PC-9 (cell line): ENCODE measurements around the gene DMXL1. TPM values are rescaled to one million over a fixed set of nuclear protein-coding genes. Genes with fewer than 3 reads are reported as not detected.
"Not testable (repeated sequence)": the region's sequence is repeated elsewhere in the genome, so short reads cannot be mapped to it uniquely, and the experiment has no call there.

Experiments
- BruUV-seq: library from RNA; stranded (reverse); fragments of 400-500 nt; replicated peaks from 2 replicates; lab custom pipeline; 2021; lab: Mats Ljungman, UMichigan
- CTCF ChIA-PET: fragments of 300-600 bp; sonication (Branson Sonifier 250); formaldehyde crosslinking; loops from one replicate; lab custom pipeline; 2022; ENCODE audit warnings: antibody characterized with exemption; lab: Charles Lee
- POLR2A ChIA-PET: fragments of 300-600 bp; sonication (Branson Sonifier 250); formaldehyde crosslinking; loops from one replicate; lab custom pipeline; 2022; ENCODE audit warnings: antibody characterized with exemption; ENCODE audit not compliant: unreplicated experiment; lab: Charles Lee
- DNase-seq, 2 experiments: peaks; one replicate each; pipeline versions ENCODE4 v3.0.0 to v3.0.0-alpha.2; 2015 to 2022; ENCODE audit warnings: mixed read lengths in 1 of 2
- H2AFZ ChIP-seq: fragments of 200-600 bp; sonication (generic); 2 replicates; pipeline ENCODE4 v1.8.1; 2017; ENCODE audit warnings: antibody characterized with exemption
- H3F3A ChIP-seq: fragments of 200-600 bp; sonication (generic); 2 replicates; pipeline ENCODE4 v1.8.1; 2017; ENCODE audit warnings: antibody characterized with exemption, mild to moderate bottlenecking, low read depth; ENCODE audit not compliant: insufficient read depth
- H3K27ac ChIP-seq: fragments of 200-600 bp; sonication (generic); 2 replicates; pipeline ENCODE4 v1.6.1; 2016; ENCODE audit warnings: mixed run types
- H3K27me3 ChIP-seq: fragments of 200-600 bp; sonication (generic); 2 replicates; pipeline ENCODE4 v1.6.1; 2016; ENCODE audit warnings: low read depth, mixed run types; ENCODE audit not compliant: insufficient read depth
- H3K36me3 ChIP-seq: fragments of 200-600 bp; sonication (generic); 2 replicates; pipeline ENCODE4 v1.6.1; 2016; ENCODE audit warnings: low read depth, mixed run types
- H3K4me1 ChIP-seq: fragments of 200-600 bp; sonication (generic); replicated peaks from 2 replicates; pipeline ENCODE4 v1.6.1; 2016; ENCODE audit warnings: mixed run types; ENCODE audit not compliant: insufficient read depth
- H3K4me2 ChIP-seq: fragments of 200-600 bp; sonication (generic); 2 replicates; pipeline ENCODE4 v1.6.1; 2017; ENCODE audit warnings: mixed run types
- H3K4me3 ChIP-seq: fragments of 200-600 bp; sonication (generic); 2 replicates; pipeline ENCODE4 v1.6.1; 2016; ENCODE audit warnings: mixed run types
- H3K79me2 ChIP-seq: fragments of 200-600 bp; sonication (generic); 2 replicates; pipeline ENCODE4 v1.6.1; 2017; ENCODE audit warnings: low read depth, mixed run types
- H3K9me2 ChIP-seq: fragments of 200-600 bp; sonication (generic); 2 replicates; pipeline ENCODE4 v1.8.1; 2017; ENCODE audit warnings: mild to moderate bottlenecking; ENCODE audit not compliant: insufficient read depth
- H3K9me3 ChIP-seq: fragments of 200-600 bp; sonication (generic); 2 replicates; pipeline ENCODE4 v1.8.1; 2016; ENCODE audit warnings: low read depth; ENCODE audit not compliant: insufficient read depth
- H4K20me1 ChIP-seq: fragments of 200-600 bp; sonication (generic); 2 replicates; pipeline ENCODE4 v1.8.1; 2017; ENCODE audit not compliant: insufficient read depth
- EZH2 ChIP-seq: fragments of 200-600 bp; sonication (generic); IDR thresholded peaks from 2 replicates; pipeline ENCODE4 v1.8.0; 2017; ENCODE audit warnings: antibody characterized with exemption, low read depth
- intact Hi-C: fragments of 100-400 bp; cut with micrococcal nuclease; formaldehyde crosslinking; loops from one replicate; pipeline ENCODE4 v1.10.0; 2022; ENCODE audit not compliant: unreplicated experiment
- total RNA-seq: library from RNA; stranded (reverse); gene quantifications from 2 replicates; pipeline ENCODE4 v1.2.3, GENCODE V29; 2021
- TF ChIP-seq, protein P1 (sequence below): fragments of 200-600 bp; sonication (generic); conservative IDR thresholded peaks from 2 replicates; pipeline ENCODE4 v1.6.1; 2017; ENCODE audit warnings: mixed run types, antibody characterized with exemption, mild to moderate bottlenecking, moderate library complexity

DMXL1 gene
- total RNA-seq, 1 experiment from 2014 or later, result 27.3 TPM

DNA sequence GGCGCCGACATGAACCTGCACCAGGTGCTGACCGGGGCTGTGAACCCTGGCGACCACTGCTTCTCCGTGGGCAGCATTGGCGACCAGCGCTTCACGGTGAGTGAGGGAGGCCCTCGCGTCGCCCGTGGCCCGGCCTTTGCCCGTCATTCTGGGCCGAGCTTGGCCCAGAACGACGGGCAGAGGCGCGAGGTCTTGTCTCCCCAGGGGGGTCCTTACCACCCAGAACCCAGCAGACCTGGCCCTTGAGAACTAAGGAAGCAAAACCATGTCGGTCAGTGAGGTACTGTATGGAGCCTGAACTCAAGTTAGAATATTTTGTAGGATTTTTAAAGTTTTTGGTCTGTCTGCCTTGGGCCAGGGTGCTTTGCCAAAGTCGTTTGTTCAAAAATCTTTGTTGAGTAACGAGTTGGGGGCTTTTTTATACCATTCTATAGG is 691 bp downstream of the DMXL1 start:
- Histone ChIP-seq H3K27ac (peak overlapping the region; percentile 80), H3K27me3 (no peaks in the 10 kb centered on the region), H3K4me2 (peak overlapping the region; percentile 98), H3K4me3 (peak overlapping the region; percentile 95), H2AFZ (peak overlapping the region; percentile 86), H3K79me2 (peaks cover 49% of the 10 kb centered on the region), H3K9me2 (no peaks in the 10 kb centered on the region), H3K36me3 (no peaks in the 10 kb centered on the region), H3K4me1 (peaks cover 16% of the 10 kb centered on the region), H4K20me1 (no peaks in the 10 kb centered on the region), H3F3A (peaks cover 21% of the 10 kb centered on the region), H3K9me3 (no peaks in the 10 kb centered on the region)
- no peak for DNase-seq
- ChIA-PET POLR2A (interaction anchor here (0.5 kb wide), 1 partner anchor 200 kb away, joined by 6 read pairs; no protein-coding TSS in a partner anchor), CTCF (interaction anchor here (0.7 kb wide), 1 partner anchor 82 kb away, joined by 3 read pairs; no protein-coding TSS in a partner anchor)
- BruUV-seq, result TSS peak; percentile 31
- TF ChIP-seq EZH2, result no peak
- TF ChIP-seq, protein P1, sequence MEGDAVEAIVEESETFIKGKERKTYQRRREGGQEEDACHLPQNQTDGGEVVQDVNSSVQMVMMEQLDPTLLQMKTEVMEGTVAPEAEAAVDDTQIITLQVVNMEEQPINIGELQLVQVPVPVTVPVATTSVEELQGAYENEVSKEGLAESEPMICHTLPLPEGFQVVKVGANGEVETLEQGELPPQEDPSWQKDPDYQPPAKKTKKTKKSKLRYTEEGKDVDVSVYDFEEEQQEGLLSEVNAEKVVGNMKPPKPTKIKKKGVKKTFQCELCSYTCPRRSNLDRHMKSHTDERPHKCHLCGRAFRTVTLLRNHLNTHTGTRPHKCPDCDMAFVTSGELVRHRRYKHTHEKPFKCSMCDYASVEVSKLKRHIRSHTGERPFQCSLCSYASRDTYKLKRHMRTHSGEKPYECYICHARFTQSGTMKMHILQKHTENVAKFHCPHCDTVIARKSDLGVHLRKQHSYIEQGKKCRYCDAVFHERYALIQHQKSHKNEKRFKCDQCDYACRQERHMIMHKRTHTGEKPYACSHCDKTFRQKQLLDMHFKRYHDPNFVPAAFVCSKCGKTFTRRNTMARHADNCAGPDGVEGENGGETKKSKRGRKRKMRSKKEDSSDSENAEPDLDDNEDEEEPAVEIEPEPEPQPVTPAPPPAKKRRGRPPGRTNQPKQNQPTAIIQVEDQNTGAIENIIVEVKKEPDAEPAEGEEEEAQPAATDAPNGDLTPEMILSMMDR, result no peak
- intact Hi-C loops, result loop anchor here (2.0 kb wide), 3 partner anchors 83 to 341 kb away; partner anchors contain the start of gene DTWD2

- BruUV-seq, result no TSS peak
- H3F3A ChIP-seq, result peaks cover 21% of the 10 kb centered on the region
- H3K36me3 ChIP-seq, result no peaks in the 10 kb centered on the region
- POLR2A ChIA-PET, result interaction anchor here (0.6 kb wide), 1 partner anchor 62 kb away, joined by 10 read pairs; no protein-coding TSS in a partner anchor
- H3K9me2 ChIP-seq, result no peaks in the 10 kb centered on the region
- peak overlapping the region; percentile 98 for H3K4me2 ChIP-seq
- no peaks in the 10 kb centered on the region for H3K27me3 ChIP-seq
- TF ChIP-seq, protein P1, result no peak
- no peak for TF ChIP-seq EZH2
- H3K9me3 ChIP-seq, result no peaks in the 10 kb centered on the region
- no peak for DNase-seq
- H3K79me2 ChIP-seq, result peaks cover 54% of the 10 kb centered on the region
- peak overlapping the region; percentile 95 for H3K4me3 ChIP-seq
- no peaks in the 10 kb centered on the region for H4K20me1 ChIP-seq
- peak overlapping the region; percentile 80; the same call in 1 of the 2 replicates for H3K27ac ChIP-seq
- intact Hi-C loops, result no loop called here
- no peak overlapping the region for H2AFZ ChIP-seq
- H3K4me1 ChIP-seq, result peaks cover 16% of the 10 kb centered on the region
- CTCF ChIA-PET, result no interaction called here
Measured at GRCh38 chr5:119072496-119072895, 1.6 kb downstream of the DMXL1 start.

DNA sequence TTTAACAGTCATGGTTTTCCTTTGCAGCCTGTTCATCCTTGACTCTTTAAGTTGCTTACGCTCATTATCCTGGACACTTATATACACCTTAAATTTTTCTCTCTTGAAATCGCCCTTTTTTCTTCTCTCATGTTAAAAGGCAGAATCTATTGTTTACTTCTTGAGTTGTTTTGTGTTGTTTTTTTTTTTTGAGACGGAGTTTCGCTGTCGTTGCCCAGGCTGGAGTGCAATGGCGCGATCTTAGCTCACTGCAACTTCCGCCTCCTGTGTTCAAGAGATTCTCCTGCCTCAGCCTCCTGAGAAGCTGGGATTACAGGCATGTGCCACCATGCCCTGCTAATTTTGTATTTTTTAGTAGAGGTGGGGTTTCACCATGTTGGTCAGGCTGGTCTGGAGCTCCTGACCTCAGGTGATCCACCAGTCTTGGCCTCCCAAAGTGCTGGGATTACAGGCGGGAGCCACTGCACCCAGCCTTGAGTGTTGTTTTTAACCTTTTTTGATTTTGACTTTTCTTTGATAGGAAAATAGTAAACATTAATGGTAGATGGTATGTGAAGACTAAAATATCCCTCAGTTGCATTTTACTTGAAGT is 3.0 kb downstream of the DMXL1 start:
- H3K9me3 ChIP-seq, DNase-seq, CTCF ChIA-PET, H3K27ac ChIP-seq, H4K20me1 ChIP-seq, H2AFZ ChIP-seq, BruUV-seq, H3K4me3 ChIP-seq, POLR2A ChIA-PET, H3K9me2 ChIP-seq, H3K27me3 ChIP-seq, intact Hi-C loops, H3K36me3 ChIP-seq: not testable (repeated sequence)
- Histone ChIP-seq H3K79me2 (peaks cover 64% of the 10 kb centered on the region), H3F3A (peaks cover 21% of the 10 kb centered on the region), H3K4me1 (peaks cover 16% of the 10 kb centered on the region), H3K4me2 (peak overlapping the region; percentile 98; the same call in 1 of the 2 replicates)
